GM19452 (cell line): ENCODE measurements around the gene LYZL1.
"Not testable (repeated sequence)": the region's sequence is repeated elsewhere in the genome, so short reads cannot be mapped to it uniquely, and the experiment has no call there.

Experiments used
- ATAC-seq: cut with Tn5 transposase; IDR thresholded peaks from one replicate; pipeline ENCODE4 v1.9.1; 2021; ENCODE audit not compliant: unreplicated experiment

The LYZL1 gene

DNA sequence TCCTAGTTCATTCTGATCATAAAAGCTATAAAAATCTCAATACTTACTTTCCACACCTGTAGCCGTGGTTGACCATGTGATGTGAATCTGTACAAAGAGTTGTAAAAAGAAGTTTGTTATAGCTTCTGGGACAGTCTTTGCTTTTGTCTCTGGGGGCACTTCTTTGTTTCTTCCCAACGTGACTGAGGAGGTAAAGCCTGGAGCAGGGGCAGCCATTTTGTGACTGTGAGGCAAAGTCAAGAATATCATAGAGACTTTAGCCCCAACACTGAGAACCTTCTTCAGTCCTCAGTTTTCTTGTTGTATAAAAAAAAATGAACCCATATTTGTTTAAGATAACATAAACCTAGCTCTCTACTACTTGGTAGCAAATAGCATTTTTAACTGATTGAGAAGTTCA is 29.4 kb upstream of the LYZL1 start:
- ATAC-seq: no peak

DNA sequence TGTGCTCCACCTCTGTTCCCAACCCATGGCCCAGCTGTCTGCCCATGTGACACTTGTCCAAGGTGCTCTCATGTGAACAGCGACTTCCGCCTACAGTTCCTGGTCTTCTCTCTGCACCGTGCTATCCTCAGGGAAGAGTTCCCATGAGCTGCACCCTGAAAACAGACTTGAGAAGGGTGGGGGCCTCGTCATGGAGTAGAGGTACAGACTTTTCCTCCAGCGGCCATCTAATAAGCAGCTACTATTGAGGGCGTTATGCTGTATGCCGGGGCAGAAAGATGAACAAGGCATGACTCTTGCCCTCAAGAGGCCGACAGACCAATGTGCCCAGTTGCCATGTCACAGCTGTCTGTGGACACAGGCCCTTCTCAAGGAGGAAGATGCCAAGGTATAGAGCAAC is 25.4 kb upstream of the LYZL1 start:
- ATAC-seq: no peak

DNA sequence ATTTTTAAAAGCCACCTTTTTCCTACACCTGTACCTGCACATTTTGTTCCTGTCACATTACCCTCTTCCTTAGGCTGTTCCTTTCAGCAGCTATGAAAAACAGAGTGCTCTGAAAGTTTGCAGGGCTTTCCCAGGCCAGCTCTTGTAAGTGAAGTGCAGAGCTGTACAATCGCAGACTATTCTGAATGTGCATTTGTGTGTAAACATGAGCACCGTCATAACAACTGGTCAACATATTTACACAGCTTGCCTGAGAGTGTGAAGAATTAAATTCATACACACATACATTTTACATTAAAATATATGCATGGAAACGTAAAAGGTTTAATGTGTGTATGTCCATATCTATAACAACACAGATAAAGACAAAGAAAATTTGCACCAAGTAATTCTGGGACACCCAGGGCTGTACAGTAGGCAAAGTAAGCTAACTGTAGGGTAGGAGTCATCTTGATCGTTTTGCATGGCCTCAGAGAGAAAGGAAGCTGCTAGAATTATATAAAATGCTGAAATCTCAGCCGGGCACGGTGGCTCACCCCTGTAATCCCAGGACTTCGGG is 23.6 kb upstream of the LYZL1 start:
- ATAC-seq: no peak

GRCh38 chr10:29266641-29267040 is 22.2 kb upstream of the LYZL1 start:
- ATAC-seq: no peak

DNA sequence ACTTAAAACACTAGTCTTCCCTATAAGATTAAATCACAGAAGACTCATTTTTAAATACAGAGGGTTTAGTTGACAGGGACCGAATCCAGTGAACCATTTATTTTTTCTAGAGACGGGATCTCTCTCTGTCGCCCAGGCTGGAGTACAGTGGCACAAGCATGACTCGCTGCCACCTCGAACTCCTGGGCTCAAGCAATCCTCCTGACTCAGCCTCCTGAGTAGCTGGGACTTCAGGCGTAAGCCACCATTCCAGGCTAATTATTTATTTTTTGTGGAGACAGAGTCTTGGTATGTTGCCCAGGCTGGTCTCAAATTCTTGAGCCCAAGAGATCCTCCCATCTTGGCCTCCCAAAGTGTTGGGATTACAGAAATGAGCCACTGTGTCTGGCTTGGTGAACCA is 20.9 kb upstream of the LYZL1 start:
- ATAC-seq: no peak

DNA sequence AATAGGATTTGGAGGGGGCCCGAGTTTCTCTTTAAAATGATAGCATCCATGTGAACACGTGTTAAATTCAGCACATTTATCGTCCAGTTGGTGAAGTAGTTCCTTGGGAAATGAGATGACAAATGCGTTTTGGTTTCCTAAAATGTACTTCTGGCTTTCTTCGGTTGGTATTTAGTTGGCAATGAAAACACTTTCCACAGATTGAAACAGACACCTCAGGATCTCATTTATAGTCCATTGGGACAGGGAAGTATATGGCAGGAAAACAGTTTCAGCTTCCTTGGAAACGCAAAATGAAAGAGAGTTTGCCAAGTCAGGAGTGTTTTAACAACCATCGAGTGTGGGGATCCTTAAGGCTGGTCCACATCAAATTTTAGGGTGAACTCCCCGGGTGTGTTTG is 19.4 kb upstream of the LYZL1 start:
- ATAC-seq: no peak

- no peak for ATAC-seq
Observed at GRCh38 chr10:29270883-29271282, 18.0 kb upstream of the LYZL1 start.

GRCh38 chr10:29271877-29272276 is 17.0 kb upstream of the LYZL1 start:
- no peak for ATAC-seq

DNA sequence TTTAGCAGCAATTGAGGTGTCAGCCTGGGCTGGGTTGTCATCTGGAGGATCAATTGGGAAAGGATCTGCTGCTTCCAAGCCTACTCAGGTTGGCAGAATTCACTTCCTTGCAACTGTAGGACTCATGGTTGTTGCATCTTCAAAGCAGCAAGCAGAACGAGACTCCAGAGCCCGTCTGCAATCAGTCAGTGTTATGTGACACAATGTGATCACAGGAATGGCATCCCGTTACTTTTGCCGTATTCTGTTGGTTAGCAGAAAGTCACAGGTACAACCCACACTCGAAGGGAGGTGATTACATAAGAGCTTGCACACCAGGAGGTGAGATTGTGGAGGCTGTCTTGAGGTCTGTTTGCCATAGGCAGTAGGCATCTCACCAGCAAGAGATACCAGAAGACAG is 15.4 kb upstream of the LYZL1 start:
- no peak for ATAC-seq

DNA sequence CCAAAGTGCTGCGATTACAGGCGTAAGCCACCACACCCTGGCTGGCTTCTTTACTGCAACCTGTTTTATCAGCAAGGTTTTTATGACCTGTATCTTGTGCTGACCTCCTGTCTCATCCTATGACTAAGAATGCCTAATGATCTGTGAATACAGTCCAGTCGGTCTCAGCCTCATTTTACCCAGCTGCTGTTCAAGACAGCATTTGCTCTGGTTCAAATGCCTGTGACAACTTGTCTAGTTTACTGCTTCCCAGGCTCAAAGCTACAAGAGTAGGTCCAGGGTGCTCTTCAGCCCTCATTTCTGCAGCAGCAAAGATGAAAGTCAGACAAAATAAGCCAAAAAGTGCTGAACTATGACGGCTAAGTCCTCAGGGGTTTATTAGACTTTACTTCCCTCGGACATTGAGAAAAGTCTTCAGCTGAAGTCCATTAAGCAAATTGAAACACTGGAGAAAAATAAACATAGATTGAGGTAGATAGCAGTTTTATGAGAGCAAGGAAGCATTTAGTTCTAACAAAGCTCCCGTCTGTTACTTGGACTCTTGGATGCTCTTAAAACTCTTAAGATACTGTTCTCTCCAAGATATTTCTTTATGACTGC is 12.5 kb upstream of the LYZL1 start:
- no peak for ATAC-seq

DNA sequence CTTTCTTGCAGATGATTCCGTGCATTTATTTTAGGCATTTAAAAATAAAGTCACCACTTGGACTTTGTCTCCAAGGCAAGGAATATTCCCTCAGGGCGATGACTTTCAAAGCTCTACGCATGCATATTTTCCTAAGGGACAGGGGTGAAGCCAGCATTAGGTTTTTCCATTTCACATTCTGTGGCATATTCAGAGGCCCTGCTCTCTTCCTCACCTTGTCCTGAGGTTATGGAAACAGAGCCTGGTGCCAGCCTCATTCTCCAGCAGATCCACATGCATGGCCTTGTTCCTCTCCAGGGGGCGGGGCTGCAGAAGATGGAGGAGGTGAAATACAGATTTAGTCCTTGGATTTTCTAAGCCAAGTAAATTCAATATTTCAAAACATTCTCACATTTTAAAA is 11.6 kb upstream of the LYZL1 start:
- no peak for ATAC-seq

GRCh38 chr10:29279779-29280487 is 8.9 kb upstream of the LYZL1 start:
- no peak for ATAC-seq

DNA sequence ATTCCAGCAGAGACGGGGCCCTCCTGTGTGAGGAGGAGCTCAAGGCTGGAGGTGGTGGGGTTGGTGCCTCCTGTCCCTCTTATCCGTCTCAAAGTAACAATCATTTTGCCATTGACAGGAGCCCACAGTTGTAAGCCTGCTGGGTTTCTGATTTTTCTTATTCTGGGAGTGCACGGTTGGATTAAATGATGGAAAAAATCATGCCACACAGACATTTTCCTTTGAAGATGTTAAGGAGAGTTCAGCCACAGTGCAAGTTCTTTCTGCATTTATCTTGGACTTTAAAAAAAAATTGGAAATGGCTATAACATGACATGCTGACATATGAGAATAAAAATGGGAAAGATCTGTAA is 8.4 kb upstream of the LYZL1 start:
- no peak for ATAC-seq

DNA sequence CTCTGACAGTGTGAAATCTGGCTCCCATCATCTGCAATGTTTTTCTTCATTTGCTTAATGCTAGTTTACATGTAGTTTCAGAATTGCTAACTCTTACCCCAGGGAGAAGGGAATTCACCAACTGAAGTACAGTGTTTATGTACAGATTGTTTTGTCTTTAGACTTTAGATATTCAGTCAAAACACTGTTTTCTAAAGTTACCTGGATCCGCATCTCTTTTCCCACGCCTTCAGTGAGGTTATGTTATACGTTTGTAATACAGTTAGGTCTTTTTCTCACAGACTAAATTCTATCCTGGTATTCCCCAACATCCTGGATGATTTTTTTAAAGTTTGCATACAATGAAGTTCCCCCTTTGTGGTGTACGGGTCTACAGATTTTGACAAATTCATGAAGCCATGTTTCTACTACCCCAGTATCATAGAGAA is 3.2 kb upstream of the LYZL1 start:
- peak; percentile 71 for ATAC-seq

GRCh38 chr10:29287635-29288034 is 1.2 kb upstream of the LYZL1 start:
- ATAC-seq: no peak

DNA sequence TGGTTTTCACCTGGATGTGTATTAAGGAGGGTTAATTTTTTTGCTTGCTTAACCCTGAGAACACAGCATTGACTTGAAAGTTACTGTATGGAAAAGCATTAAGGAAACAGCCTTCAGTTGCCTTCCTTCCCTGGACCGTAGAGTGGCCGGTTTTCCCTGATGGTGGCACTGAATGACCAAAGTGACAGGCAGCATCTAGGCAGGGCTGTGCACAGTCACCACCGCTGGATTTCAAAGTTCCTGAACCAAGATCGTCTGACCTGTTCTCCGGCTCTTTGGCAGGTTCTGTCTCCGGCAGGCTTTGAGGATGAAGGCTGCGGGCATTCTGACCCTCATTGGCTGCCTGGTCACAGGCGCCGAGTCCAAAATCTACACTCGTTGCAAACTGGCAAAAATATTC is 2.7 kb downstream of the LYZL1 start:
- not testable (repeated sequence) for ATAC-seq

- ATAC-seq: not testable (repeated sequence)
Observed at GRCh38 chr10:29292406-29292805, 3.5 kb downstream of the LYZL1 start.

DNA sequence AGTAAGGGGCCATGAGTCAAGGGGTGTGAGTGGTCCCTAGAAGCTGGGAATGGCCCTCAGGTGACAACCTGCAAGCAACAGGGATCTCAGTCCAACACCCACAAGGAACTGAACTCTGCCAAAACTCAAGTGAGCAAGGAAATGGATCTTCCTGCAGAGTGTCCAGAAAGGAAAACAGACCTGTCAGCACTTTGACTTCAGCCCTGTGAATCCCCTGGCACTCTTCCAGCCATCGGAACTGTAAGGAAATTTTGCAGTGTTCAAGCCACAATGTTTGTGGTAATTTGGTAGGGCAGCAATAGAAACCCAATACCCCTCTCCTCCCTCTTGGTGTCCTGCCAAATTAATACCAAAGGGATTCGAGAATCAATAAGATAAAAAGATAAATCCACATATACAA is 6.9 kb downstream of the LYZL1 start:
- ATAC-seq: no peak

DNA sequence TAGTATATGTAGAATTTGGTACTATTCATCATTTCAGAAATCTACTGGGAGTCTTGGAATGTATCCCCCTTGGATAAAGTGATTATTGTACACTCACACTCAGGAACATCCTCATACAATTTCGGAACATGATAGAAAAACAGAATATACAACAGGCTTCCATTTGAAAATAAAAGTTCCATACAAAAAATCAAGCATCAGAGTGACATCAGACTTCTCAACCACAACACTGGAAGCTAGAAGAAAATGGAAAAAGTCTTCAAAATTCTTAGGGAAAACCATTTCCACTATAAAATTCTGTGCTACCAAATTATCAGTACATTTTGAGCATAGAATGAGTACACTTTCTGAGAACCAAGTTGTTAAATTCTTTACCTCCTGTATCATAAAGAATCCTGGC is 8.8 kb downstream of the LYZL1 start:
- ATAC-seq: no peak

- no peak for ATAC-seq
Observed at GRCh38 chr10:29301359-29301910, 12.6 kb downstream of the LYZL1 start.

DNA sequence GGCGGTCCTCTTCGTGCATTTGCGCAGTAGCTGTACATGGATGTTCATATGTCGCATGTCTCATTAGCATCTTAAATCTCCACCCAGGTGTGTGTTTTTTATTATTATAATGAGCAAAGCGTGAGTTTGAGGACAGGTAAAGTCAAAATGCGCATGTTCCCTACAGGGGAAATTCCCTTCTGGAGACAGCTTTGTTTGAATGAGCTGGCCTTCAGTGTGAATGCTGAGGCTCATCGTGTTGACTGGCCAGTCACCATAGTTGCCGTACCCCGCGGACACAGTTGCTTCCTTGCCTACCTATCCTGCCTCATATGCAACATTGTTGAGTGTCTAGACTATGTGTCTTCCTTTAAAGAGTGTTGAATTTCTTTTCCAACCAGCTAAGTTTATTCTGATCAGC is 13.6 kb downstream of the LYZL1 start:
- no peak for ATAC-seq

DNA sequence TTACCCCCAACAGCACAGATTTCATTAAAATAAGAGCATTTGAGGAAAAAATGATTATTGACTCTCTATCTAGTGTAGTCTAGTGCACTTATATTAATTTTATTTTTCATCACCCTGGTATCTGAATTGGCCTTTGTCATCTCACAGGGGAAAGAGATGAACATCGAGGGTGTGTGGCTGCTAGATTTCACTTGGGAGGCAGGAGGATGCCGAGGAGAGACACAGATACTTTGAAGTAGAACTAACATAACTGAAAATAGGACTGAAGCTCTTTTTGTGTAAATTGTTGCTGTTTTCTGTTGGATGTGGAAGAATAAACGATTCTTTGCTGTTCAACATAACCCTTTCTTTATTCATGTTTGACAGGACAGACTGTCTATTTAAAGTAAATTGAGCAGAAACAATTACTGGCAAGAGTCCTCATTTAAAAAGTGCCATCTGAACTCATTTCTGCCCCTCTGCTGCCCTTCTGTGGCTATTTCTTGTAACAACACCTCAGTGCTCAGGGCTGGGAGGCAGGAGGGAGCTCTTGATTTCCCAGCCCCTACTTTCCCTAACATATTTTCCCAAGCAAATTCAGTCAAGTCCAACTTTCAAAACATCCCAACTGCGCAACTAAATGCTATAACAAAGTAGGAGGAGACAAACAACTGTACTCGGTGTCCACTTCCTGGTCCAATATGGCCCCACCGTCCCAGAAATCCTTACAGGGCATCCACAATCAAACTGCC is 15.6 kb downstream of the LYZL1 start:
- ATAC-seq: no peak
